Loucy (cell line): ENCODE measurements around the gene ZSWIM2.

Experiments used
- EZH2phosphoT487 ChIP-seq: fragments of 200-600 bp; IDR thresholded peaks from 2 replicates; pipeline ENCODE4 v1.6.1; 2018; ENCODE audit warnings: antibody characterized with exemption, mild to moderate bottlenecking, moderate library complexity, borderline replicate concordance
- TF ChIP-seq, protein P1 (sequence below): fragments of 200-600 bp; sonication (generic); conservative IDR thresholded peaks from 2 replicates; pipeline ENCODE4 v1.5.1; 2014; ENCODE audit warnings: mild to moderate bottlenecking, antibody characterized with exemption, low read length

DNA sequence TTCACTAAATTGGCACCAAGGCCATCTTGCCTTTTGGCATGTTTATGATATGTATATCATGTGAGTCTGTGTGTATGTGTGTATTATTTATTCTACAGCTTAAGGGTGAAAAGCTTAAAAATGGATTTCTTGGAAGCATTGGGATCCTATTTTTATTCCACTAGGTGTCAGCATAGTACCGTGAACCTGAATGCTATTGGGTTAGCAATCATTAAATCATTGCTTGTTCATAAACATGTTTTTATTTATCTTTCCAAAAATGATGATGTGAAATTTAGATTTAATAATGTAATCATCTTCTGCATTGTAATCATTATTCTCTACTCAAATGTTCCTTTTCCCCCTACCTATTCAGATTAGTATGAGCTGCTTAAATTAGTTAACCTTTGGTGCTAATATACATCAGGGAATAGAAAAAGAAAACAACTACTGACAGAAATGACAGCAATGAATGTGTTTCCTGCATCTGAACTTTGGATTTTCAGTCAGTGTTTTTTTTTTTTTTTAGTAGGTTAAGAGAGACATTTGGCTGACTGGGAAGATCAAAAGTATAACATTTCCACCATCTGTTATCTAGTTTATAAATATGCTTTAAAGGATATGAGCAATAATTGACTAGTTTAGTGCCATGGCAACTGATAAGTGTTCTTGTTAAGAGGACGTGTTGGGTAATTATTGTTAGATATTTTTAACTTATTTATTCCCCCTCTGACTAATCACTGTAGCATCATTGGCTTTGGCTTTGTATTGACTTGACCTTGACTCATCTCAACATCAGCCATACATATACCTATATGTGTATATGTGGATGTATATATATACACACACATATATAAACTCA, 14.1 kb upstream of the ZSWIM2 start:
- TF ChIP-seq, protein P1, sequence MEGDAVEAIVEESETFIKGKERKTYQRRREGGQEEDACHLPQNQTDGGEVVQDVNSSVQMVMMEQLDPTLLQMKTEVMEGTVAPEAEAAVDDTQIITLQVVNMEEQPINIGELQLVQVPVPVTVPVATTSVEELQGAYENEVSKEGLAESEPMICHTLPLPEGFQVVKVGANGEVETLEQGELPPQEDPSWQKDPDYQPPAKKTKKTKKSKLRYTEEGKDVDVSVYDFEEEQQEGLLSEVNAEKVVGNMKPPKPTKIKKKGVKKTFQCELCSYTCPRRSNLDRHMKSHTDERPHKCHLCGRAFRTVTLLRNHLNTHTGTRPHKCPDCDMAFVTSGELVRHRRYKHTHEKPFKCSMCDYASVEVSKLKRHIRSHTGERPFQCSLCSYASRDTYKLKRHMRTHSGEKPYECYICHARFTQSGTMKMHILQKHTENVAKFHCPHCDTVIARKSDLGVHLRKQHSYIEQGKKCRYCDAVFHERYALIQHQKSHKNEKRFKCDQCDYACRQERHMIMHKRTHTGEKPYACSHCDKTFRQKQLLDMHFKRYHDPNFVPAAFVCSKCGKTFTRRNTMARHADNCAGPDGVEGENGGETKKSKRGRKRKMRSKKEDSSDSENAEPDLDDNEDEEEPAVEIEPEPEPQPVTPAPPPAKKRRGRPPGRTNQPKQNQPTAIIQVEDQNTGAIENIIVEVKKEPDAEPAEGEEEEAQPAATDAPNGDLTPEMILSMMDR, result peak; percentile 92
- TF ChIP-seq EZH2phosphoT487, result no peak
